NCI-H446 treated with DMSO at 0.1 percent for 48 hours (cell line): ENCODE data around the gene RAB11FIP5.
"Not testable (repeated sequence)": the region's sequence is repeated elsewhere in the genome, so short reads cannot be mapped to it uniquely, and the experiment has no call there.

Experiments
- DNase-seq: peaks from one replicate; lab custom pipeline; 2025; lab: John Stamatoyannopoulos, UW

Gene RAB11FIP5

DNA sequence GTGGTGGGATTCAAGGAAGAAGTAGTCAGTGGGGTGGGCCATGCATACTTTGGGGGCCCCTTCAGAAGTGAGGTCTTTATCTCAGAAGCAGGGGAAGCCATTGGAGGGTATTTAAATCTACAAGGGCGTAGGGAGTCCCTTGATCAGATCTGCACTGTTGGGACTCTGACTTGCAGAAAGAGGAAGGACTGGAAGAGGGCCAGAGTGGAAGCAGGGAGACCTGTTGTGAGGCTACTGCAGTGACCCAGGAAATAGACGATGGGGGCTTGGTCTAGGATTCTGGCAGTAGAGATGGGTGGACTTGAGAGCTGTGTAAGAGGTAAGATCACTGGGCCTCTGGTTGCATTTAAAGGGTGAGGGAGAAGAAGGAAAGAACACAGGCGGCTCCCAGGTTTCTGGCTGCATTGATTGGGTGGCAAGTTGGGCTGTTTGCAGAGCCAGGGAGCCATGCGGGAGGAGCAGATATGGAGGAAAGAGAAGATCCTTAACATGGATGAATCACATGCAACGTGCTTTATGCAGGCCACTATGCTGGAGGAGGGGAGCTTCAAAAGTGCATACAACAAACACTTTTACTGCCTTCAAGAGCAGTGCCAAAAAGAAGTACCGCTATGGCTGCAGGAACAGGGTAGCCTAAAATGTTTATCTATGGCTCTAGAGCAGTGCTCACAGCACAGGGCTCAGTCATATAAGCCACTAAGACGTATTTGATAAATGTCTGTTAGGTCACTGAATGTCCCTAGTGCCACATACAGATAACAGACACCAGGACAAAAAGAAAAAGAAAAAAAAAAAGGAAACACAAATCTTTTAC is 43.5 kb downstream of the RAB11FIP5 start:
- DNase-seq: no peak

DNA sequence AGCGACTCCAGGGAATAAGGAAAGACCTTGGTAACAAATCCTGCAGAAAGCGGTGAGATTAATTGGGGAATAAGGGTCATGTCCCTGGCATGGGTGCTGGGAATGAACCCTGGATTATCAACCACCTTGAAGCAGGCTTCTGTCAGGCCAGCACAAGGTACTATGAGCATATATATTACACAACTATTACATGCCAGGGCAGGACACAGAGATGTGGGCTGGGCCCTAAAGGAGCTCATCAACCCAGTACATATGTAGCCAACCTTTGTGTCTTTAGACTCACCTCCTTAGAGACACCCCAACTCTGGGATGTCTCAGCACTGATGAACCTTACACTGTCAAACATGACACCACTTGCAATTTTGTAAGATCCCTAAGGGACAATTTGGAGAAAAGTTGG is 44.6 kb downstream of the RAB11FIP5 start:
- DNase-seq: no peak

DNA sequence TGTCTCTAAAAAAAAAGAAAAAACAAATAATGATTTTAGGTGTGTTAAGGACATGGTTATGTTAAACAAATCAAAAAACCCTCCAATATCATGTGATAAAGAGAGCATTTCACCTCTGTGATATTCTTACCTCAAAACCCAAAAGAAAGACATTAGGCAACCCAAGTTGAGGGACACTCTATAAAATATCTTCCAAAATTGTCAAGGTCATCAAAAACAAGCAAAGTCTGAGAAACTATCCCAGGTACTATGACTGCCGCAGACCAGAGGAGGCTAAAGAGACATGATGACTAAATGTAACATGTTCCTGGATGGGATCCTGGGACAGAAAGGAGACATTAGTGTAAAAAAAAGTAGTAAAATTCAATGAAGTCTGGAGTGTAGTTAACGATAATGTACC is 45.7 kb downstream of the RAB11FIP5 start:
- DNase-seq: no peak

DNA sequence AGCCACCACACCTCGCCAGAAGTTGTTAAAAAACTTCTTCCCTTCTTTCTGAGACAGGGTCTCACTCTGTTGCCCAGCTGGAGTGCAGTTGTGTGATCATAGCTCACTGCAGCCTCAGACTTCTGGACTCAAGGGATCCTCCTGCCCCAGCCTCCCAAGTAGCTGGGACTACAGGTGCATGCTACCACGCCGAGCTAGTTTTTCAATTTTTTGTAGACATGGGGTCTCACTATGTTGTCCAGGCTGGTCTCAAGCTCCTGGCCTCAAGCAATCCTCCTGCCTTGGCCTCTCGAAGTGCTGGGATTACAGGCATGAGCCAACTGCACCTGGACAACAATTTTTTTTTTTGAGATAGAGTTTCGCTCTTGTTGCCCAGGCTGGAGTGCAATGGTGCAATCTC is 47.7 kb downstream of the RAB11FIP5 start:
- DNase-seq: not testable (repeated sequence)

DNA sequence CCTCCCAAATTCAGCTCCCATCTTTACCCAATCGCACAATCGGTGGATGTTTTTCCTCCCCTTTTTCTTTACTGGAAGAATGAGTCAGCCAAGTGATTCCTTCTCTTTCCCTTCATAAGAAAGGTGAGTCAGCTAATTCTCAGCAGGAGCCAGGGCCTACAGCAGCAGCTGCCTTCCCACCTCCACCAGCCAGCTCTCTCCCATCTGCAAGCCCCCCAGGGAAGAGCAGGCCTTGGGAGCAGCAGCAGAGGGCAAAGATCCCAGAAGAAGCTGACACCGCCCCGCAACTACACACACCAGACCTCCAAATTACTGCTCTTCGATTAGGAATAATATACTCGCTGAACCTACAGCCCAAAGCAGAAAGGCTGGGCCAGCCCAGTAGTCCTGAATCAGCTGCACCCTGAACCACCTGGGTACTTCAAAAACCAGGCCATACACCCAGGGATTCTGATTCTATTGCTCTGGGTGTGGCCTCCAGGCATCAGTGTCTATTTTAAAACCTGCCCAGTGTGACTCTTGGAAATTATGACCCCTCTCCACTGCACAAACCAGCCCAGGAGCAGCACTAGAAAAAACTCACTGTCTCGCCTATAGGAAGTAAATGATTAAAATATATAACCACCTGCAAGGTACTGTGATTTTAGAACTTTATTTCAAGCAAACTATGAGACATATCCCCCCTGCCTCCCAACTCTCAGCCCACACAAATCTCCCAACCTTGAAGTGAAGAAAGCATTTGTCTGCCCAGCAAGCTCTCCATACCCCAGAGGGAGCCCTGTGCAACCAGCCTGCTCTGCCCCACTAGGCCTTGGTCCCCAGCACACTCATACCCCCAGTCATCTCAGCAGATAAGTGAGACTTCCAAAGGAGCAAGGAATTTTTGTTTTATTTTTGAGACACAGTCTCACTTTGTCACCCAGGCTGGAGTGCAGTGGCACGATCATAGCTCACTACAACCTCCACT is 48.6 kb downstream of the RAB11FIP5 start:
- DNase-seq: no peak

DNA sequence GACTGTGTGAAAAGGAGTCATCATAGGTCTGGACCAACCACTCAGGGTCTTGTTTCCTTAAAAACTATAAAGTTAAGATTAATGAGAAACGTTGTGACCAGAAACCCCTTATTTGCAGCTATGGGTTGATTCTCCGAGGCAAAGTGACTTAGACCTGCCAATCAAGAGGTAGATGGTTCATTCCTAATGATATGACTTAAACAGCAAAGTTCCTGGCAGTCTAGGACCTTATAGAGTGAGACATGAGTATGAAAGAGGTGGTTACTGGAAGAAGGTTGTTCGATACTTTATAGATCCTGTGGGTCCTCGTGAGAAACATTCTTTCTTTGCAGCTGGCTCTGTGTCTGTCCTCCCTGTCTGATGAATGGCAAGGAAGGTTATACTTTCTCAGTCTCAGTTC is 49.3 kb downstream of the RAB11FIP5 start:
- DNase-seq: no peak

DNA sequence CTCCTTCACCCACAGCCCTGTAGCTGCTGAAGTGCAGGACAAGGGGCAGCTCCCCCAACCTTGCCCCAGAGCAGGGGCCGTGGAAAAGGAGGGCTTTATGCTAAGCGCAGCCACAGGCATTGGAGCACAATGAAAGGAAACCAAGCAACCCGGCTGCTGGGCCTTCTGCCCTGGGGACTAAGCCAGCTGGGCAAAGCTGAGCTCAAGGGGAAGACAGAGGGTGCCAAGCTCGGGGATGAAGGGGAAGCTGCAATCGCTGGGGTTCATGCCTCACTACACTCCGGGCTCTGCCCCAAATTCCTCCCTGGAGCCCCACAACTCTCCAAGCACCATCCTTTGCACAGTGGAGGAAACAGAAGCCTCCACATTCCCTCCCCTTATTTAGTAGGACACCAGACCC is 53.6 kb downstream of the RAB11FIP5 start:
- no peak for DNase-seq

DNA sequence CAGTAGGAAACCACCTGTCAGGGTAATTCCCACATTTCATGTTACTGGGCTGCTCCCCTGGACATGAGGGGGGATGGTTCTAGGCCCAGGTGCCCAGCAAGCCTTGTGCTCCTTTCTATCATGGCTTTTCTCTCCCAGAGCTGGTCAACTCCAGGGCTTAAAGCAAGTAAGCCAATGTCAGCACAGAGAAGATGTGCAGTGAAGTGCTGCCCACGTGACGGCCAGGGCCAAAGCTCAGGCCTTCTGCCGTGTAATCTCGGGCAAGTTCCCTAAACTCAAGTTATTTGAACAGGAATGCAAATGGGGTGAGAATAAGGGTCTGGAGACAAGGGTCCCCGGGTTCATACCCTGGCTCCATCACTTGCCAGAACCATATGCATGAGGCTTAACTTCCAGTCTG is 57.8 kb downstream of the RAB11FIP5 start:
- DNase-seq: no peak

DNA sequence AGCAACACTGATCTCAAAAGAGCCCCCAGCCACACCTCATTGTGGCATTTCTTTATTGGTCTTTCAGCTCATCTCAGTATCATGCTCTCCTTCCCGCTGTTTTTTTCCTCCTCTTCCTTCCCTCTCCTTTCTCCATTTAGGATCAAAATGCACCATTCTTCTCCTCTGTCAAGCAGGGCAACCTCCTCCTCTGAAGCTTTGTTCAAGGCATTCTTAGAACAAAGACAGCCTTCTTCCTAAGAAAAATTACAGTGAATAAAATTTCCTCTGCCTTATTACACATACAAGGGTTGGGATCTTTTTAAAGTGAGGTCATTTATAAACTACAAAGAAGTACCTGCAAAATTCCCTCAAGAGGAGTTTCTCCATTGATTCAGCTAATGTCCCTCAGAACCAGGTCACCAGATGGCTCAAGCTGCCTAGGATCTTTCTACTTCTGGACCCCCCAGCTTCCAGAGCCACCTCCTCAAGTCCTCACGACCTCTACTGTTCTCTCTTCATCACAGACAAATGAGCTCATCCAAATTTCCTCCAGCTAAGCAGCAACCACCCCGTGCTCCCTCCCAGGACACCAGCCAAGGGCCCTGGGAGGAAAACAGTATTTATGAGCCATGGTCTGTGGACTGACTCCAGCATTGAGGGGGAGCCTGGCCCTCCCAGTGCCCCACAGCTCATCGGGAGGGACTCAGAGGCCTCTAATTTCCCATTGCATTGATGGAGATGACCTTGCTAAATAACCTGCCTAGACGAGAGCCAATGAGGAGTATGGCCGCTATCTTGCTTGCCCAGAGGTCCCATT is 59.2 kb downstream of the RAB11FIP5 start:
- DNase-seq: no peak

DNA sequence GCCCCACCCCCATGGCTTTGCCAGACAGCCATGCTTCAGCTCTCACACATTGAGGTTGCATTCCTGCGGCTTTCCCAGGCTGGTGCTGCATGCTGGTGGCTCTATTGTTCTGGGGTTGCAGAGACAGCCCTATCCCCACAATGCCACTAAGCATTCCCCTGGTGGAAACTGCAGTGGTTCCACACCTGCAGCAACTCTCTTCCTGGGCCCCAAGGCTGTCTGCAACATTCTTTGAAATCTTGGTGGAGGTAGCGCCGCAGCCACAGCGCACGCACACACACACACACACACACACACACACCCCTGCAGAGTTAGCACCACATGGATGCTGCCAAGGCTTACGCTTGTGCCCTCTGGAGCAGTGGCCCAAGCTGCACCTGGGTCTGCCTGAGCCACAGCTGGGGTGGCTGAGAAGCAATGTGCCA is 62.6 kb downstream of the RAB11FIP5 start:
- no peak for DNase-seq

DNA sequence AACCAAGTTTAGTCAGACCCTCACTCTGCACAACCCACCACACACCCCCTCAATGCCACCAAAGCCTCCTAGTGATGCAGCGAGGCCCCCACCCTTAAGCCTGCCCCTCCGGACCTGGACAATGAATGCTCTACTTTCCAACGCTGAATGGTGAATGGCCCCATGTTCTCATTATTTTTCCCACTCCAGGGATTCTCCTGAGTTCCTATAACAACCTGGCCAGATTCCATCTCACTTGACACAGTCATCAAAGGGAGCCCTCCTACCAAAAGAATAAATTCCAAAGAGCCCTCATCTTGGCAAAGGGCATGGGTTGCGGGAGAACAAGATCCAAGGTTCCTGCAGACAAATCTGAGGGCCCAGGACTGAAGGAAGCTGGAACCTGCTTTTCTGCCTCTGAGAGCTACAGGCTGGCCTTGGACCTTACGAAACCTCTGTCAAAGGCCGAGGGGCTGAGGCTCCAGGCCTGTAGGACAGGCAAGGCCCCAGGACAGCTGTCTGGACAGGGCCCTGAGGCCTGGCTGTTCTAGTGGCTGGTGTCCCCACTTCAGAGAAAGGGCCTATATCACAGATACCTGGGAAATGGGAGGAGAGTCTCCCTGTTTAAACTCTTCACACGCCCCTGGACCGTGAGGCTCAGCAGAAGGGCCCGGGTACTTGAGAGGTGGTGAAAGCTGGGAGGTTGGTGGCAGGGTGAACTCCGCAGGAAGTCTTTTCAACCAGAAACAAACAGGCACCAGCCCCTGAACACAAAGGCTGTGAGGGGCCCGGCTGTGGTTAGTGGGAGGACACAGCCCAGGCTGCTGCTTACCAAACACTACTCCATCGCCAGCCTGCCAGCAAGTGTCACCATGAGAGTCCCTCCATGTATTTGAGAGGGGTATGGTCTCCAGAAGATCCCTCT is 68.6 kb downstream of the RAB11FIP5 start:
- DNase-seq: no peak

DNA sequence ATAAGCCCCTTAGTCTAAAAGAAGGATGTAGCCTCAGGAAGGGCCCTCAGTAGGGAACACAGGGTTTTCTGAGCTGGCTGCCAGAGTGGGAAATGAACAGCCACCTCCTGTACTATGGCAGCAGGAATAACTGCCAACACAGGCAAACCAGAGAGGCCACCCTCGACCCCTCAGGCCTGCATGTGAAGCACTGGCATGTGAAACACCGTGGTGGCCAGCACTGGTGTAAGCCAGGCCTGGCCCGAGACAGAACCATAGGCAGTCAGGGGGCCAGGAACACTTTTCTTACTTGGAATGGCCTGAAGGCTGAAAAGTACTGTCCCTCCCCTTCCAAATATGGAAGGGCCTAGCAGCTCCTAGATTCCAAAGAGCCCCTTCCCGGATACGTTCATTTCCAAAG is 69.5 kb downstream of the RAB11FIP5 start:
- no peak for DNase-seq

DNA sequence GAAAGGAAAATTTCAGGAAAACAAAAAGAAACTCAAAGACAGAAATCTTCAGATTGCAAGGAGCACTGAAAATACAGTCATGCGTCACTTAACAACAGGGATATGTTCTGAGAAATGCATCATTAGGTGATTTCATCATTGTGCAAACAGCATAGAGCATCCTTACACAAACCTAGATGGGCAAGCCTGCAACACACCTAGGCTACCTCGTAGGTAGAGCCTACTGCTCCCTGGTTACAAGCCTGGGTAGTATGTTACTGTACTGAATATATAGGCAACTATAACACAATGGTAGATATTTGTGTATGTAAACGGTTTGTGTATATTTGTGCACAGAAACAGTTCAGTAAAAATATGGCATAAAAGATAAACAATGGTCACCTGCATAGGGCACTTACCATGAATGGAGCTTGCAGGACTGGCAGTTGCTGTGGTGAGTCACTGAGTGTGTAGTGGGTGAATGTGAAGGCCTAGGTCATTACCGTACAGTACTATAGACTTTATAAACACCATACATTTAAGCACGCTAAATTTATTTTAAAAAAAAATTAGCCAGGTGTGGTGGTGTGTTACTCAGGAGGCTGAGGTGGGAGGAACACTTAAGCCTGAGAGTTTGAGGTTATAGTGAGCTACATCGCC is 74.7 kb downstream of the RAB11FIP5 start:
- DNase-seq: no peak

DNA sequence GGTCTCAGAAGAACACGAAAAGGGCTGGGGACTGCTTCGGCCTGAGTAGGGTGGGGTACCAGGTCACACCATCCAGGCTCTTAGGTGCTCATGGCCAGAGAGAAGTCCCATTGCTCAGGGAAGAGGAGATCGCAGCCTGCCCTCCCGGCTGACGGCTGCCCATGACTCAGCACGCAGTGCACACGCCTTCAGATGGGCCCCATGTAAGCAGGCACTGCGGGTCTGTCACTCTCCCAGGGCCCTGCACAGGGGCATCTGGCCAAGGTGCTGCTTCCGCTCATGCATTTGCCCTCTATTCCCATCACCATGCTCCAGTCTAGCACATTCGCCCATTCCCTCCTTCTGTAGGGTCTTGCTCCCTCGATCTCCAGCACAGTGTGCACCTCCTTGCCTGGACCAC is 76.0 kb downstream of the RAB11FIP5 start:
- no peak for DNase-seq

DNA sequence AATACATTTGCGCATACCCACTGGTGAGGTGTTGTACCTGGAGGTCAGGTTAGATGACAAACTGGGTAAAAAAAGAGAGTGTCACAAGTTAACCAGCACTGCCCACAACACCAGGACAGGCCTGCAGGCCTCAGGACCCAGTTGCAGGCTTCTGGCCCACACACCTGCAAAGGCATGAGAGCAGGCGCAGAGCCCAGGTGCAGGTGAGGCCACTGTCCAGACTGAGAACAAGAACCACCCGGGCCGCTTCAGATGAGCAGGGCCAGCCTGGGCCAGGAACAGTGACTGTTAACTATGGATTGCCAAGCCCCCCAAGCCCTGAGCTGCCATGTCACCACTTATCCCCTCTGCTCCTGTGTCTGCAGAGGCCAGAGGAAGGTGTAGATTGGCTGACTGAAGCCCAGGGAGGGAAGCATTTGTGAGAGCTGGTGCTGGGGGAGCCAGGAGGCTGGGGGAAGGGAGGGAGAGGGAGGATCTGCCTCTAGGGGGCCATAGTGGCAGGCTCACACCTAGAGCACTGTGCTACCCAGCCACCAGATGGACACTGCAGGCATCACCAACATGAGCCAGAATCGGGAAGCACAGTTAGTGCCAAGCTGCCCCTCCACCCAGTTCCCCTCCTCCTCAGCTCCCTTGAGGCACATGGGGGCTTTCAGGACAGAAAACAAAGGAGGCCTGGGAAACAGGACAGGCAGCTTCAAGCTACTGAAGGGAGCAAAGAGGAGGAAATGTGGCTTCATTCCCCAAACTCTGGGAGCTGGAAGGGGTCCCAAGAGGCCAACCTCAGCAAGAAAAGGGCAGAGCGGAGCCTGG is 76.6 kb downstream of the RAB11FIP5 start:
- DNase-seq: no peak

DNA sequence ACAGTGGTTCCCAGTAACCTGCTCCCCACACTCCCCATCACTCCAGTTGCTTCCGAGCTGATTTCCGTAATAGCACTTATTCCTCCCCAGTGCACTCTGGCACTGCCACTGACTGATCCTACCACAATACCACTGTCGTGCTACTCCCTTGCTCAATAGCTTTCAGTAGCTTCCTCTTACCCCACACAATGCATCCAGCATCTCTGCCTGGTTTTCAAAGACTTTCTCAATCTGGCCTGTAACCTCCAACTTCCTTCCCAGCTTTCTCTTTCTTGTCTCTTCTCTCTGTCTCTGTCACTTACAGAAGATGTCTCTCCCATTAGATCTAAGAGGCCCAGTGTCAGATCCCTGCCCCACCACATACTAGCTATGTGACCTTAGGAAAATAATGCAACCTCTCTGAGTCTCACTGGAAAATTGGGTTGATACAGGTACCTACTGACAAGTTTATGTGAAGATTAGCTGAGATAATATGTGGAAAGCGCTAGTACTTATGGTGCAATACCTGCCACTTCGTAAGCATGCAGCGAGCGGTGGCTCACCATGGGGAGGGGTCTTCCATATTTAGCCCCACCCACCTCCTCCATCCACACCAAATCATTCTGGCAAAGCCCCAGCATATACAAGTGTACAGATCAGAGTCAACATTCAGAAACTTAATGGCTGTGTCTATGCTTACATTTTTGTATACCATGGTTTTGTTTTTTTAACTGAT is 77.9 kb downstream of the RAB11FIP5 start:
- DNase-seq: no peak

DNA sequence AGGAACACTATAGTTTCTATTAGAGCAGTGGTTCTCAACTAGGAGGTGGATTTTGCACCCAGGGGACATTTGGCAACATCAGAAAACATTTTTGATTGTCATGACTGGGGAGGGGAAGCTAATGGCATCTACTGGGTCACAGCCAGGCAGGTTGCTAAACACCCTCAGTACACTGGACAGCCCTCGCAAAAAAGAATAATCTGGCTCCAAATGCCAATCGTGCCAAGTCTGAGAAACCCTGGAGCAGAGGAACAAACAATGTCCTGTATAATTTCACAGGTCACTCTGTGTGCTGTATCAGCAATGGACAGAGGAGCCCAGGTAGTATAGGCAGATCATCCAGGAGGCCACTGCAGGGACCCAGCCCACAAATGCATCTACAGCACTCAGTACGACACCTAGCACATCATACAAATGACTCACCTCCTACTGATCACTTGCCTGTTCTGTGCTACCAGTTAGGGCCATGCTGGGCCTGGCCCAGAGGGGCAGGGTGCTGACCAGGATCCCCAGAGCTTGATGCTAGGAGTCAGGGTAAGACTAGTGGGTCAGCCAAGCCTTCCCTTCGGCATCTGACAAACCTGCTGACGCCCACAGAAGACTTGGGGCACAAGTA is 78.9 kb downstream of the RAB11FIP5 start:
- no peak for DNase-seq

DNA sequence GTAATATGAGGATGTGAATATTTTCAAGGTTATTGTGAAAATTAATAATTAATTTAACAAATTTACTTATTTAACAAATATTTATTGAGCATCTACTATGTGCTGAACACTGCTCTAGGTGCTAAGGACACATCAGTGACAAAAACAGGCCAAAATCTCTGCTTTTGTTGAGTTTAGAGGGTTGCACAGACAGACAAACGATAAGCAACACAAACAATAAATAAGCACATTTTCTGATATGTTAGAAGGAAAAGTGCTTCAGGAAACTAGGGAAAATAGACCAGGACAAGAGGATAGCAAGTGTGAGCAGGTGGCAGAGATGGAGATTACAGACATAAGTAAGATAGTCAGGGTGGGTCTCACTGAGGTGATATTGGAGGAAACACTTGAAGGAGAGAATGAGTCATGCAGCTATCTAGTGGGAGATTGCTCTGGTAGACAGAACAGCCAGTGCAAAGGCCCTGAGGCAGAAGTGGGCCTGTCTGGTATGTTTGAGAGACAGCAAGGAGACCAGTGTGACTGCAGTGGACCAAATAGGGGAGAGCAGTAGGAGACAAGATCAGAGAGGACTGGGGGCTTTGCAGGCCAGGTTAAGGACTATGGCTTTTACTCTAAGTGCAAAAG is 79.5 kb downstream of the RAB11FIP5 start:
- no peak for DNase-seq
